ENCODE measurements around the gene SFXN3. TPM values are rescaled to one million over a fixed set of nuclear protein-coding genes. Genes with fewer than 3 reads are reported as not detected.

Gene SFXN3
- total RNA-seq, 4 donors from 2014 or later: 47.8 to 442 (median 53.1) TPM

GRCh38 chr10:101029520-101030295 lies 1.3 kb upstream of the SFXN3 start:
- Histone ChIP-seq H3K27me3 (no peaks in the 10 kb centered on the region), H3K4me3 (no peak overlapping the region), H3K9me3 (no peaks in the 10 kb centered on the region), H3K27ac (no peak overlapping the region), H3K36me3 (no peaks in the 10 kb centered on the region), H3K4me1 (peaks cover 10 to 29% (median 20%) of the 10 kb centered on the region in 4 donors)
- no peak for TF ChIP-seq POLR2AphosphoS5 (IDR thresholded peaks at IDR 0.05)
- TF ChIP-seq EP300 (IDR thresholded peaks at IDR 0.05; ENCODE audit: low read depth): no peak
- TF ChIP-seq CTCF (IDR thresholded peaks at IDR 0.05): no peak
- TF ChIP-seq POLR2A (IDR thresholded peaks at IDR 0.05): no peak
- 82 to 92% methylated on average over 2 to 27 of the region's 27 CpGs for WGBS, 2 donors (ENCODE audit: low coverage in 1 of 2)
- intact Hi-C loops (cut with DNase I; ENCODE audit: low total_unique reads) (no loop called here), in situ Hi-C loops (cut with MboI; ENCODE audit: low pct_ligation_motif_present in 1 of 4, low pct_unique_long_range_greater_than_20kb in 1 of 4, low sequenced_read_pairs in 3 of 4) (no loop called here)
- DNase-seq: no peak

GRCh38 chr10:101030496-101031127 lies 422 bp upstream of the SFXN3 start:
- in situ Hi-C loops (cut with MboI; ENCODE audit: low pct_ligation_motif_present in 1 of 4, low pct_unique_long_range_greater_than_20kb in 1 of 4, low sequenced_read_pairs in 3 of 4) (no loop called here), intact Hi-C loops (cut with DNase I; ENCODE audit: low total_unique reads) (no loop called here)
- DNase-seq: no peak
- Histone ChIP-seq H3K36me3 (no peaks in the 10 kb centered on the region), H3K4me1 (peaks cover 10 to 29% (median 20%) of the 10 kb centered on the region in 4 donors), H3K27me3 (no peaks in the 10 kb centered on the region), H3K9me3 (no peaks in the 10 kb centered on the region), H3K4me3 (peak overlapping the region in 3 of 4 donors; percentile 50 to 76 (median 54)), H3K27ac (peak overlapping the region; percentile 91 to 97 (median 95))
- TF ChIP-seq CTCF (IDR thresholded peaks at IDR 0.05) (no peak), EP300 (IDR thresholded peaks at IDR 0.05; ENCODE audit: low read depth) (no peak), POLR2AphosphoS5 (IDR thresholded peaks at IDR 0.05) (no peak), POLR2A (IDR thresholded peaks at IDR 0.05) (no peak)
- WGBS, 2 donors (ENCODE audit: low coverage in 1 of 2): 11% methylated on average over 18 of the region's 25 CpGs; no CpG with 5 or more reads in 1 of the 2 donors

- peak; percentile 86 for DNase-seq
- H3K36me3 ChIP-seq: no peaks in the 10 kb centered on the region
- 0% methylated on average over 38 of the region's 47 CpGs; no CpG with 5 or more reads in 1 of the 2 donors for WGBS, 2 donors (ENCODE audit: low coverage in 1 of 2)
- no peaks in the 10 kb centered on the region for H3K9me3 ChIP-seq
- TF ChIP-seq EP300 (IDR thresholded peaks at IDR 0.05; ENCODE audit: low read depth): no peak
- TF ChIP-seq POLR2AphosphoS5 (IDR thresholded peaks at IDR 0.05): peak in 2 of 3 donors; percentile 60 to 63
- no peak for TF ChIP-seq CTCF (IDR thresholded peaks at IDR 0.05)
- TF ChIP-seq POLR2A (IDR thresholded peaks at IDR 0.05): peak; percentile 59
- in situ Hi-C loops (cut with MboI; ENCODE audit: low pct_ligation_motif_present in 1 of 4, low pct_unique_long_range_greater_than_20kb in 1 of 4, low sequenced_read_pairs in 3 of 4): no loop called here
- H3K27me3 ChIP-seq: no peaks in the 10 kb centered on the region
- H3K4me3 ChIP-seq: peak overlapping the region; percentile 50 to 76 (median 60)
- peaks cover 10 to 29% (median 20%) of the 10 kb centered on the region in 4 donors for H3K4me1 ChIP-seq
- H3K27ac ChIP-seq: peak overlapping the region; percentile 91 to 97 (median 95)
- intact Hi-C loops (cut with DNase I; ENCODE audit: low total_unique reads): no loop called here
Measured at GRCh38 chr10:101031796-101032636, 982 bp downstream of the SFXN3 start.
